ENCODE data around the gene HDAC10.

Gene HDAC10

DNA sequence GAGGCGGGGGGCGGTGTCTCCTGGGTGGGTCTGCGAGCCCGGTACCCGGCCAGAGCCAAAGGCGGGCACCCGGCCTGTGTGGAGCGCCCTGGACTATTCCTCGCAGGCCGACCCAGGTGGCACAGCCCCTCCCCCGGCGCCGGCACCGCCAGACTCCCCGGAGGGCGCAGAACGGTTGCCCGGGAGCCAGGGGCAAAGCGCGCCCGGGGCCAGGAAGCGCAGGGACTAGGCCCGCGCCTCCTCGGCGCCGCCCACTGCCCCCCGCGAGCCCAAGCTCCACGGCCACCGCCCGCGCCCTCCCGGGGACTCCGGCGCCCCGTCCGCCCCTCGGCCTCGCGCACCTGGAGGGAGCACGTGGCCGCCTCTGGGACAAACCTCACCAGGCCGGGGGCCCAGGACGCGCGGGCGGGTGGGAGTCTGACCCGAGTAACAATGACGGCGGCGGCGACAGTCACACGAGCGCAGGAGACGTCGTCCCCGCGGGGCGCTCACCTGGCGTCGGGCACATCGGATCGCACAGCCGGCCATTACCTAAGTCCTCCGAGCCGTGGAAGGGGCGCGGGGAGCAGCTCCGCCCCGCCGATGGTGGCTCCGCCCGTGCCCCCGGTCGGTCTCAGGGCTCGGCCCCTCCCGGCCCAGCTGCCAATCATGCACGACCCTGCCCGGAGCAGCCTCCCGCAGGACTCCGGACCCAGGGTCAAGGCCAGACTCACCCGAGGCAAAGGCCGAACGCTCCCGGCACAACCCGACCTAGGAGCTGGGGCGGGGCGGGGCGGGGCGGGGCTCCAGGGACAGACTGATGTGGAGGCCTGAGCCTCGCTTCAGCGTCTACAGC is 48.9 kb upstream of the HDAC10 start:
- TF ChIP-seq GABPA (IDR thresholded peaks at IDR 0.05; ENCODE audit: low read depth) (no peak), SPI1 (IDR thresholded peaks at IDR 0.05; ENCODE audit: borderline replicate concordance, low read depth) (no peak), POLR2AphosphoS5 (IDR thresholded peaks at IDR 0.05; ENCODE audit: low read depth) (no peak)
- TF ChIP-seq, protein P1, sequence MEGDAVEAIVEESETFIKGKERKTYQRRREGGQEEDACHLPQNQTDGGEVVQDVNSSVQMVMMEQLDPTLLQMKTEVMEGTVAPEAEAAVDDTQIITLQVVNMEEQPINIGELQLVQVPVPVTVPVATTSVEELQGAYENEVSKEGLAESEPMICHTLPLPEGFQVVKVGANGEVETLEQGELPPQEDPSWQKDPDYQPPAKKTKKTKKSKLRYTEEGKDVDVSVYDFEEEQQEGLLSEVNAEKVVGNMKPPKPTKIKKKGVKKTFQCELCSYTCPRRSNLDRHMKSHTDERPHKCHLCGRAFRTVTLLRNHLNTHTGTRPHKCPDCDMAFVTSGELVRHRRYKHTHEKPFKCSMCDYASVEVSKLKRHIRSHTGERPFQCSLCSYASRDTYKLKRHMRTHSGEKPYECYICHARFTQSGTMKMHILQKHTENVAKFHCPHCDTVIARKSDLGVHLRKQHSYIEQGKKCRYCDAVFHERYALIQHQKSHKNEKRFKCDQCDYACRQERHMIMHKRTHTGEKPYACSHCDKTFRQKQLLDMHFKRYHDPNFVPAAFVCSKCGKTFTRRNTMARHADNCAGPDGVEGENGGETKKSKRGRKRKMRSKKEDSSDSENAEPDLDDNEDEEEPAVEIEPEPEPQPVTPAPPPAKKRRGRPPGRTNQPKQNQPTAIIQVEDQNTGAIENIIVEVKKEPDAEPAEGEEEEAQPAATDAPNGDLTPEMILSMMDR (IDR thresholded peaks at IDR 0.05; ENCODE audit: insufficient read depth, low read length): no peak
- TF ChIP-seq, protein P2, sequence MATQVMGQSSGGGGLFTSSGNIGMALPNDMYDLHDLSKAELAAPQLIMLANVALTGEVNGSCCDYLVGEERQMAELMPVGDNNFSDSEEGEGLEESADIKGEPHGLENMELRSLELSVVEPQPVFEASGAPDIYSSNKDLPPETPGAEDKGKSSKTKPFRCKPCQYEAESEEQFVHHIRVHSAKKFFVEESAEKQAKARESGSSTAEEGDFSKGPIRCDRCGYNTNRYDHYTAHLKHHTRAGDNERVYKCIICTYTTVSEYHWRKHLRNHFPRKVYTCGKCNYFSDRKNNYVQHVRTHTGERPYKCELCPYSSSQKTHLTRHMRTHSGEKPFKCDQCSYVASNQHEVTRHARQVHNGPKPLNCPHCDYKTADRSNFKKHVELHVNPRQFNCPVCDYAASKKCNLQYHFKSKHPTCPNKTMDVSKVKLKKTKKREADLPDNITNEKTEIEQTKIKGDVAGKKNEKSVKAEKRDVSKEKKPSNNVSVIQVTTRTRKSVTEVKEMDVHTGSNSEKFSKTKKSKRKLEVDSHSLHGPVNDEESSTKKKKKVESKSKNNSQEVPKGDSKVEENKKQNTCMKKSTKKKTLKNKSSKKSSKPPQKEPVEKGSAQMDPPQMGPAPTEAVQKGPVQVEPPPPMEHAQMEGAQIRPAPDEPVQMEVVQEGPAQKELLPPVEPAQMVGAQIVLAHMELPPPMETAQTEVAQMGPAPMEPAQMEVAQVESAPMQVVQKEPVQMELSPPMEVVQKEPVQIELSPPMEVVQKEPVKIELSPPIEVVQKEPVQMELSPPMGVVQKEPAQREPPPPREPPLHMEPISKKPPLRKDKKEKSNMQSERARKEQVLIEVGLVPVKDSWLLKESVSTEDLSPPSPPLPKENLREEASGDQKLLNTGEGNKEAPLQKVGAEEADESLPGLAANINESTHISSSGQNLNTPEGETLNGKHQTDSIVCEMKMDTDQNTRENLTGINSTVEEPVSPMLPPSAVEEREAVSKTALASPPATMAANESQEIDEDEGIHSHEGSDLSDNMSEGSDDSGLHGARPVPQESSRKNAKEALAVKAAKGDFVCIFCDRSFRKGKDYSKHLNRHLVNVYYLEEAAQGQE (IDR thresholded peaks at IDR 0.05; ENCODE audit: insufficient replicate concordance, low read depth): no peak
- Histone ChIP-seq H3K27me3 (ENCODE audit: insufficient read depth, poor library complexity, severe bottlenecking) (no peaks in the 10 kb centered on the region), H3K4me3 (replicated peaks; ENCODE audit: insufficient read depth, low read length) (no peak overlapping the region), H3K27ac (replicated peaks) (no peak overlapping the region)
- no peak for DNase-seq (ENCODE audit: low read depth in 1 of 2, low spot score in 1 of 2)

DNA sequence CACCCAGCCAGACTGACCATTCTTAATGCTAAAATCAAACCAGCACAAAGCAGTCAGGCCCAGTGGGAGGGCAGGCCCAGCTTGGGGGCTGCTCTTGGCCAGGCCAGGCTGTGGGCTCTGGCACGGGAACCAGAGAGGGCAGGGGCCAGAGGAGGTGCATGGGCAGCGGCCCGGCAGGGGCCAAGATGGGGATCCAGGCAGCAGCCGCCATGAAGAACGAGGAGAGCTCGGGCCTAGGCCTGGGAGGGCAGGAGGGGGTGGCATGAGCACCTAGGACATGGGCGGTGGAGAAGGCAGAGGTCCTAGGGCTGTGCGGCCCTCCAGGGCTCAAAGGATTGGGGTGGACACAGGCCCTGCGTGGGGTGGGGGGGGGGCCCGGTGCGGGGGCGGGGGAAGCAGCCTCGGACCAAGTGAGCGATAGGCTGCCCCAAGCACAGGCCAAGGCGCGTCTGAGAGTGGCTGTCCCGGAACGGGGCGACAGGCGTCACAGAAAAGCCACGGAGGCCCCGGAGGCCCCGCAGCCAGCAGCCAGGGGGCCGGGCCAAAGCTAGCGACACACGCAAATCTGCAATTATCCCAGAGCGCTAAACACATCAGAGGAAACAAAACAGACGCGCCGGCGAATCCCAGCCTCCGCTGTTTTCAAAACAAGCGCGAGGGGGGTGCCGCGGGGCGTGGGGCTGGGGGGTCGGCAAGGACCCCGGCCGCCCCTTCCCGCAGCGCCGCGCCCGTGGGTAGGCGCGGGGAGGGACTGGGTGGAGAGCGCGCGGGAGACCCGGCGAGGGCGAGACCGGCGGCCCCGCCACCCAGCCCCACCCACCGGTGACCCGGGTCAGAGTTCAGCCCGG is 48.1 kb upstream of the HDAC10 start:
- no peak overlapping the region for H3K27ac ChIP-seq (replicated peaks)

DNA sequence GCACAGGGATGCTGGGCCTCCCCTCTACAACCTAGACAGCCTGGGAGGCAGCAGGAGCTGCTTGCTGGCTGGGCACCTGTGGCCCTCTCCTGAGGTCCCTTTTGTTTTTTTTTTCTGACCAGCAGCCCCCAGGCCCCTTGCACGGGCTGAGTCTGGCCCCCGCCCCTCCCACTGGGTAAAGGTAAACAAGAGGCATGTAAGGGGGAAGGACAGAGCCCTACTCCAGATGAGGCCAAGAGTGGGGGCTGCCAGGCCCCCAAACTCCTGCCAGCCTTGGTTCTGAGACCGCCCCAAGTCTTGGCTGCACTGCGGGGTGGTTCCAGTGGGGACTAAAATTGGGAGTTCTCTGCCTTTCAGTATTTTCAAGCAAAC is 47.2 kb upstream of the HDAC10 start:
- Histone ChIP-seq H3K27me3 (ENCODE audit: insufficient read depth, poor library complexity, severe bottlenecking) (no peaks in the 10 kb centered on the region), H3K4me3 (replicated peaks; ENCODE audit: insufficient read depth, low read length) (no peak overlapping the region), H3K27ac (replicated peaks) (no peak overlapping the region)
- TF ChIP-seq, protein P1 (IDR thresholded peaks at IDR 0.05; ENCODE audit: insufficient read depth, low read length): no peak
- TF ChIP-seq, protein P2 (IDR thresholded peaks at IDR 0.05; ENCODE audit: insufficient replicate concordance, low read depth): no peak
- no peak for TF ChIP-seq SPI1 (IDR thresholded peaks at IDR 0.05; ENCODE audit: borderline replicate concordance, low read depth)
- no peak for TF ChIP-seq GABPA (IDR thresholded peaks at IDR 0.05; ENCODE audit: low read depth)
- TF ChIP-seq POLR2AphosphoS5 (IDR thresholded peaks at IDR 0.05; ENCODE audit: low read depth): no peak
- no peak for DNase-seq (ENCODE audit: low read depth in 1 of 2, low spot score in 1 of 2)

More for the DNA sequence above, 48.1 kb upstream of the HDAC10 start:
- no peaks in the 10 kb centered on the region for H3K27me3 ChIP-seq (ENCODE audit: insufficient read depth, poor library complexity, severe bottlenecking)
- TF ChIP-seq SPI1 (IDR thresholded peaks at IDR 0.05; ENCODE audit: borderline replicate concordance, low read depth) (no peak), POLR2AphosphoS5 (IDR thresholded peaks at IDR 0.05; ENCODE audit: low read depth) (no peak), GABPA (IDR thresholded peaks at IDR 0.05; ENCODE audit: low read depth) (no peak)
- TF ChIP-seq, protein P1 (IDR thresholded peaks at IDR 0.05; ENCODE audit: insufficient read depth, low read length): no peak
- TF ChIP-seq, protein P2 (IDR thresholded peaks at IDR 0.05; ENCODE audit: insufficient replicate concordance, low read depth): no peak
- no peak overlapping the region for H3K4me3 ChIP-seq (replicated peaks; ENCODE audit: insufficient read depth, low read length)
- DNase-seq (ENCODE audit: low read depth in 1 of 2, low spot score in 1 of 2): no peak
